Body of pancreas (tissue), 4 donors: ENCODE measurements around the gene ANTXR1.

Experiments
- POLR2A ChIP-seq, 3 donors: fragments of 450-650 bp; IDR thresholded peaks; one replicate each; pipeline ENCODE4 v1.6.1; 2016; ENCODE audit warnings: antibody characterized with exemption in 3 of 3, mild to moderate bottlenecking in 2 of 3
- TF ChIP-seq, protein P1 (sequence below), 7 experiments: fragments of 450-650 bp in 4 of 7; fragments of 200-600 bp in 3 of 7; sonication (generic) in 3 of 7; IDR thresholded peaks; one replicate each; pipeline ENCODE4 v1.5.1; 2016 to 2019; ENCODE audit warnings: antibody characterized with exemption in 7 of 7

DNA sequence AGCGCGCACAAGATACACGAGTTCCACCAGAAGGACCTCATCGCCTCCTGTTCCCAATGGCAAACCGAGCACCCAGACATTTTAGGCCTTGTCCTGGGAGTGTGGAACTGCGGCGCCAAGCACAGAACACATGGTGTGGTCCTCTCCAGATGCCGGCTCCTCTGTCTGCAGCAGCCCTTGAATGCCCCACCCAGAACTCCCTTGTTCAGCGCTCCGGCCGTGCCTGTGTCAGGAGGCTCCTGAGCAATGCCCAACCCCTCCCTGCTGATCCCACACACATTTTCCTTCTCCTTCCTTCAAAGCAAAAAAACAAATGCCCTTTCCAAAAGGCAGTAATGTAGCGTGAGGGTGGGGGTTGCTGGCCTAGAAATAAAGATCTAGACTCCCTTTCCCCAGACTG, 284.2 kb downstream of the ANTXR1 start:
- TF ChIP-seq, protein P1, sequence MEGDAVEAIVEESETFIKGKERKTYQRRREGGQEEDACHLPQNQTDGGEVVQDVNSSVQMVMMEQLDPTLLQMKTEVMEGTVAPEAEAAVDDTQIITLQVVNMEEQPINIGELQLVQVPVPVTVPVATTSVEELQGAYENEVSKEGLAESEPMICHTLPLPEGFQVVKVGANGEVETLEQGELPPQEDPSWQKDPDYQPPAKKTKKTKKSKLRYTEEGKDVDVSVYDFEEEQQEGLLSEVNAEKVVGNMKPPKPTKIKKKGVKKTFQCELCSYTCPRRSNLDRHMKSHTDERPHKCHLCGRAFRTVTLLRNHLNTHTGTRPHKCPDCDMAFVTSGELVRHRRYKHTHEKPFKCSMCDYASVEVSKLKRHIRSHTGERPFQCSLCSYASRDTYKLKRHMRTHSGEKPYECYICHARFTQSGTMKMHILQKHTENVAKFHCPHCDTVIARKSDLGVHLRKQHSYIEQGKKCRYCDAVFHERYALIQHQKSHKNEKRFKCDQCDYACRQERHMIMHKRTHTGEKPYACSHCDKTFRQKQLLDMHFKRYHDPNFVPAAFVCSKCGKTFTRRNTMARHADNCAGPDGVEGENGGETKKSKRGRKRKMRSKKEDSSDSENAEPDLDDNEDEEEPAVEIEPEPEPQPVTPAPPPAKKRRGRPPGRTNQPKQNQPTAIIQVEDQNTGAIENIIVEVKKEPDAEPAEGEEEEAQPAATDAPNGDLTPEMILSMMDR (IDR thresholded peaks at IDR 0.05): no peak
- TF ChIP-seq POLR2A (IDR thresholded peaks at IDR 0.05): no peak
